HG03457 (cell line): ENCODE measurements around the gene NECTIN4.
A peak's percentile ranks its signal among the peaks of the same experiment; 100 is the strongest.
"Not testable (repeated sequence)": the region's sequence is repeated elsewhere in the genome, so short reads cannot be mapped to it uniquely, and the experiment has no call there.

ENCODE experiments used
- ATAC-seq: cut with Tn5 transposase; IDR thresholded peaks from one replicate; pipeline ENCODE4 v1.9.1; 2021; ENCODE audit warnings: moderate number of reproducible peaks; ENCODE audit not compliant: unreplicated experiment

Gene NECTIN4

DNA sequence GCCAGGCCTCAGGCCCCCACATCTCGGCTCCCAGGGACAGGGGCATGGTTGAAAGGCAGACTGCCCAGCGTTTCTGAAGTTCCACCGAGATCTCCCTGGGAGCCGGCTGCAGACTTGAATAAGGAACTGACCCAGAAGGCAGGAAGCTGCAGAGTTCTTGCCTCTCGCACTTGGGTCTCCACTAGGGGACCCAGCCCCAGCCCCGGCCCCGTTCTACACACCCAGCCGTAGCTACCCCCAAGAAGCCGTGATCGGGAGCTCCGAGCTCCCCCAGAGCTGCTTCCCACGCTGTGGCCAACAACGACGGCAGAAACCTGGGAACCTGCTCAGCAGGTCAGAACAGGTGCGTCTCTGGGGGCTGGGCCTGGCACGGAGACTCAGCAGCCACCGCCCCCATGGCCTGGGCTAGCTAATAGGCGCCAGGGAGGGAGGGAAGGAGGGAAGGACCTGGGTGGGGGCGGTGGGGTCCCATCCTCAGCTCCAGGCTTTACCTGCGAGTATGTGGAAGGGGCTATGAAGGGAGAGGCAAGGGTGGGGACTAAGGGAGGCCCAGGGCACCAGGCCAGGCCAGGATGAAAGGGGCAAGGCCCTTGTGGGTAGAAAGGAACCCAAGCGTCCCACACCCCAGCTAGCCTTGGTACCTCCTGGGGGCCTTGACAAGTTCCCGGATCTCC is at the start of gene NECTIN4:
Gene NECTIN4 (minus strand): TSS at position 308 of the 674 bp plus-strand sequence. CDS start 262 bp downstream, at position 46.
- no peak for ATAC-seq

DNA sequence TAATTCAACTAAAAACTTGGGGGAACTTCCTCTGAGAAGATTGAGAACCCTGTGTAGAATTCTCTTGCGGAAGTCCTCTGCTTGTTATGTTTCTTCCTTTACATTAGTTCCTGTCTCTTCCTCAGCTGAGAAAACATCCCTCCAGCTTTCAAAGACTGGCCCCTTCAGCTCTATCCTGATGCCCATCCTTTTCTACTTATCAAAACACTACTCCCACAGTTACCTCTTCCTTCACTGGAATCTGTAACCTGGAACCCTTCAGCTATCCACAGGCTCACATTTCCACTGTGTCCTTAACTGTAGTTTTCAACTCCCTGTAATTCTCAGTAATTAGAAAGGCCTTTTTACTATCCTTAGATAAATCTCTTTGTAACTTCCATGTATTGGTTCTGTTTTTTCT is 49.1 kb upstream of the NECTIN4 start:
- no peak for ATAC-seq

DNA sequence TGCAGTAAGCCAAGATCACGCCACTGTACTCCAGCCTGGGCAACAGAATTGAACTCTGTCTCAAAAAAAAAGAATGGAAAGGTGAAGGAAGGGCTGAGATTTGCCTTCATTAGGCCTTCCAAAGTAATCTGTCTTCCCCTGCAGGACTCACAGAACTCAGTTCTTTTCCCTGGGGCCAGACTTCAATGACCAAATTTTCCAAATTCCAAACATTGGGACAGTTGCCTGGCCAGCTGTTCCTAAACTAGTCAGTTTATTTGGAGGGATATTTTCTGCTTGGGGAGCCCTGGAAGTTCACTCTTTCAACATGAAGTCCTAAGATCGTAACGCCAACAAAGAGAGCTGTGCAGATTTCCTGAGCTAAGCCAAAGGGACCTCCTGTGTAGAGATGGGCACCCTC is 48.5 kb upstream of the NECTIN4 start:
- ATAC-seq, result no peak

DNA sequence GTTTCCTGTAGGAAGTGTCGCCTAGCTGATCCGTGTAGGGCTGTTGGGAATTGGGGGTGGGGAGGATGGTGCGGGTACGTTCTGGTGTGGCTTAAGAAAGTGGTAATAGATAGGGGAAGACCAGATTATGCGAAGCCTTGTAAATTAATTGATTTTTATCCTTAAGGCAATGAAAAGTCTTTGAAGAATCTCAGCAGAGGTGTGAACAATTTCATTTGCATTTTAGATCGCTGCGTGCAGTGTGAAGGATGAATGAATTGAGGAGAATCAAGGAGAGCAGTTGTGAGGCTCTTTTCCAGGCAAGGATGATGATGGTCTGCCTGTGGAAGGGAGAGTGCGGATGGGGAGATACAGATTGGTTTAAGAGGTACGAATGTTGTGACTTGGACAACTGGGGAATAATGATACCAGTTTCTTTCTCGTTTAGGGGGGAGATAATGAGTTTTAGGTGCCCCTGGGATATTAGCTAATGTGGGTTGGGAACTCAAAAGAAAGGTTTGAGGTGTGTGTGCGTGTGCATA is 43.9 kb upstream of the NECTIN4 start:
- ATAC-seq, result no peak

DNA sequence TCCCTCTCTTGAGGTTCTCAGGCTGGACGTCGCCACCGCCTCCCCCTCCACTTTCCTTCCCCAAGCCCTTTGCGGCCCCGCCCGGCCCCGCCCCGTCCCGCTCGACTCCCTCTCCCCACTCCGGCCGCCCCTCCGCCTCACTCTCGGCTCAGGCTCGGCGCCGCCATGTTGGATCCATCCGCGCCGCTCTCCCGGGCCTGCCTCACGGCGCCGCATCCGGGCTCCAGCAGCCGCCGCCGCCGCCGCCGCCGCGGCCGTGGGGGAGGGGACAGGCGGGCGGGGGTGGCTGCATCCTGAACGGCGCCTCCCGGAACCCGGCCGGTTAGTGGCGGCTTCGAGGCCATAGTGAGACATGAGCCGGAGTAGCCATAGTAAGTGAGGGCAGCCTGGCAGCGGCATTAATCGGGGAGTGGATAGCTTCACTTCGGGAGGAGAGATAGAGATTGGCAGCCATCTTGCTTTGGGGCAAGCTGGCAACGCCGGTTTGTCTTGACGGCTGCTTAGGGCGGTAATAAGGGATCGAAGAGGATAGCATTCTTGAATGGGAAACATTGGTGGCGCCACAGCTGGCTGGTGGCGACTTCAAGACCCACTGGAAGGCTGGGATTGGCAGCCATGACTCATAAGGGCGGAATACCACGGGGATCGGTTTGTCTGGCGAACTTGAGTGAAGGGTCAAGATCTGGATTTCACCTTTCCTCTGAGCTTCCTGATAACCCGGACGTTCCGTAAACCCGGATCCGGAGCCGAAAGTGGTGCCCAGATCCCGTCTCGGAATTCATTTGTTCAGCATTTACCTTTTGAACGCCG is 43.3 kb upstream of the NECTIN4 start, which contains the start of gene DEDD:
Gene DEDD (minus strand): TSS at position 258 of the 810 bp plus-strand sequence. CDS start 8,205 bp downstream, outside the sequence.
- ATAC-seq, result peak; percentile 83

DNA sequence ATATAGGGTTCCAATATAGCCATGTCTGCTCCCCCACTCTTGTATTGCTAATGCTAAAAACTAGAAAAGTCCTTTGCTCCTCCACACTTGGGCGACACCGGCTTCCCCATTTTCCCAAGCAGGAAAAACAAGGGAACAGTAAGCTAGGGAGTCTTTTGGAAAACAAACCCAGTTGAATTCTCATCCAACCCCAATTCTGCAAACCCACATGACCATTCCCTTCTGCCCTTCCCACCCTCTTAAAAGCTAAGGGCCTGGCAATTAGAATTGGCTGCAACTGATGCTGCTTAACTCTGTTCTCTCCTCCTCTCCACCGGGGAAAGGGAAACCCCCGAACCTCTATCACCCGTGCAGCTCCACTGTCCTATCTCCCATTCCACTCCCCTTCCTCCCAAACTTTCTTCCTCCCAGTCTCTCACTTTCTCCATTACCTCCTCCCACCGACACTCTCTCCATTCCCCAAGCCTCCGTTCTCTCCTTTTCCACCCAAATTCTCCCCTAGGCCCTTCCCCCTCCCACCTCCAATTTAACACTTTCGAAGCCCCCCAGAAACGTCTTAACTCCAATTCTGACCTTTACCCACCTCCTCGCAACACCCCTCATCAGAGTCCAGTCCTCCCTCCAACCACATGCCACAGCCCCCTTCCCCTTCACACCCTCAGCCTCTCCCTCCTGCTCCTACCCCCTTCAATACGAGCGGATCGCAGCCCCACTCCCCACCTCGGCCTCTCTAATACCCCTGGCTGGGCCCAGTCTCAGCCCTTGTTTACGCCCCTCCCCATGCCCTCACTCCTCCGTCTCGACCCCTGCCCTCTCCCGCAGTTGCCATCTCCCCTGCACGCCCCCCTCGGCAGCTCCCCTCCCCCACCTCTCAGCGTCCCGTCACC is 42.4 kb upstream of the NECTIN4 start:
- ATAC-seq, result no peak

DNA sequence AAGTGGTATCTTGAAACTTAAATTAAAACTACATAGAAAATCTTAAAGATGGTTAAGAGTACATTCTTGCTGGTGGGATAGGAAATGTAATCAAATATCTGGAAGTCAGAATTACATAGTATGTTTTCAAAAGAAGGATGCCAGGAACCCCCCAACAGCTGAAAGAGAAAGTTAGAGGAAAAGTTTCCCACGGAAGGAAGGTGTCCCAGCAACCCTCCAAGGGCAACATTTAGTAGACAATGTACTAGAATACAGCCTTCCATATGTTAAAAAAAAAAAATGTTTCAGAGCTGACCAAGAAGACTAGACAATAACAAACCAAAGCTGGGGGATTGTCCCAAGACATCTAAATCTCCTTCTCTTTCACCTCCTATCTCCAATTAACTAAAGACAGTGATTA is 40.9 kb upstream of the NECTIN4 start:
- no peak for ATAC-seq

DNA sequence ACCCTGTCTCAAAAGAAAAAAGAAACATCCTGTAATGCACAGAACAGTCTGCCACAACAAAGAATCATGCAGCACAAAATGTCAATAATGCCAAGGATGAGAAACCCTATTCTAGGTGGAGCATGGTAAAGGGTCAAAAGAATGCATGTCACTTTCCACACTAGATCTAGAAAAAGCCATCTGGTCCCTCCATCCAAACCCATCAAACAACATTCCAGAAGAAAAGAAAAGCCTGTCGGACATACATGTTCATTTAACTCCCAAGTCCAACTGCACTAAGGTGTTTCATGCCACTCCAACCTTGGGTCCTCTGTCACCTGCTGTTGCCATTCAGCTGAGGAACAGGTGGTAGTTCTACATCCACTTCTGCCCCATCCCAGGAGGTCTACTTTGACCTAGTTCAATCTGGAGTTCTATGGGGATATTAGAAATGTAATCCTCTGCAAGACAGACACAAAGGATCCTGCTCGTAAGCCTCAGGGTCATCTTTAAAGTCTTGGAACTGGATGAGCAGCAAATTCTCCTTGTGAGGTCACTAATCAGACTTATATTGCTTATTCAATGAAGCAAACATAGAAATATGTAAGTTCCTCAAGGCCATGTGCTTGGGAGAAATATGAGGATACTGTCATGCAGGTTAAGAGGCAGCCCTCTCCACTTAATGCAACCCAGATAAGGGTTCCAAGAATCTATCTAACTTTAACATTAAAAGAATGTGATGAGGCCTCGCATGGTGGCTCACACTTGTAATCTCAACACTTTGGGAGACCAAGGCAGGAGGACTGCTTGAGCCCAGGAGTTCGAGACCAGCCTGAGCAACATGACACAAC is 39.4 kb upstream of the NECTIN4 start:
- ATAC-seq, result no peak

DNA sequence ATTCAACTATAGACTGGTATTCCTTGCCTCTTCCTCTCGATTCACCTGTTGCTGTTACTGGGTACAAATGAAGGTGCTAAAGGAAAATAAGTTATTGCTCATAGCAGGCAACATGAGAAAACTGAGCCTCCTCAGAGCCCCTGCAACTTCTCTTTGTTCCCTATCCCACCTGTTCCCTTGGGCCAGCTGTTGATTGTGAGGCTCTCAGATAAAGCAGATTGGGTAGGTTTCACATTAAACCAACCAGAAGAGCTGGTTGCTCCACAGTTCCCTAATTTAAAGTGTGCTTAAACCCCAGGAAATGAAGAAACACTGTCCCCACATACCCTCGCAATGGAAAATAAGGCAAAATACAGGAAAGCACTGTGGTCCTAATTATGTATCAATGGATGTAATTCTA is 38.3 kb upstream of the NECTIN4 start:
- no peak for ATAC-seq

DNA sequence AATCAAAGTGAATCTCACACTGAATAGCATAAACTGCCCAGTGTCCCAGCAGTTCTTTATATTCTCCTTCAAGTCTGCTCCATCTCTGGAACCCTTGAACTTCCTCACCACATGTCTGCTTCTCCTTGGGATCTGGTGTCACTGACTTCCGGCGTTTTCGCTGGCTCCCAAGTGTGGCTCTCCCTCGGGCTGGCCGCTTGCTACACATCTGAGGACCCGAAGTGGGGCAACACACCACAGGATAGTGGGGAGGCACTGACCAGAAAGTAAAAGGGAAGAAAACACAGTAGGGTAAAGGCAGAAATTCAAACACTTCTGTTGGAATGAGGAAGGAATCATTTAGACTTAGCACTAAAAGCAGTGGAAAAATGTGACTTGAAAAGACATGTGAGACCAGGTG is 33.6 kb upstream of the NECTIN4 start:
- ATAC-seq, result no peak

DNA sequence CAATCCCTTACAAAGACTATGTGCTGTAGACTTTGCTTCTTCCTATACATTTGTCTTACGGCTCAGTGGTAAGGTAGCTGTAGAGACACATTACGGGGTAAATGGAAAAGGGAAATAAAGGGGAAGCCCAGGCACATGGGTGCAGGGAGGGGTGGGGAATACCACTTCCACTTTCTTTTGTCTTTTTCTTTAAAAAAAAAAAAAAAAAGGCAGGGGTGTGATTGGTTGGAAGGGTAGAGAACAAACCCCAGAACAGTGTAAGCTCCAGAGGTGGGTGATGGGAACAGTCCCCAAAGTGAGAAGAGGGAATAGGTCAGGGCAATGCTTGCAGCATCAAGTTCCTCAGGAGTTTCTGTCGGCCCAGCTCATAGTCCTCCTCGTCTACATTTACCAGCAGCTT is 32.5 kb upstream of the NECTIN4 start:
- no peak for ATAC-seq

DNA sequence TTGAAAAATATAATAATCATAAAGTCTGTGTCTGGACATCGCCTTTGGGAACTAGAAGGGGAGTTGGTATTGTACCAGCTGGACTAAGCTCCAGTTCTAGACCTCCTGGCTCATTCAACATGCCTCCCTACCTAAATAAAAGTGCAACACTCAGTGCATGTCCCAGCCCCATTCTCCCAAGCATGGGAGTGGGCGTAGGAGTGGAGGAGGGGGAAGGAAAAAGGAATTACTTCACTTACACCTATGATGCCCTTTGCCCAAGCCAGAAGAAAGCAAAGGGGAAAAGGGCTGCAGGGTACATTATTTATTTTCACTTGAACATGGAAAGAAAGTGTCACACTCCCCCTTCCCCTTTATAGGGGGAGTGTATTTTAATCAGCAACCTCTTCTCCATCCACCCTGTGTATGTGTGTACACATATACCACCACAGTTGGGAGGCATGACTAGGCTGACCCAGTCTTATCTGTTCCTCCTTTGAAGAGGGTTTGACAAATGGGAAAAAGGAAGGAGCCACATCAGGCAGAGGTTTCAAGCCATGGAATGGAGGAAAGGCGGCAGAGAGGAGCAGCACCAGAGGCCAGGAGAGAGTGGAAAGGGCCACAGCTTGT is 31.8 kb upstream of the NECTIN4 start:
- no peak for ATAC-seq

DNA sequence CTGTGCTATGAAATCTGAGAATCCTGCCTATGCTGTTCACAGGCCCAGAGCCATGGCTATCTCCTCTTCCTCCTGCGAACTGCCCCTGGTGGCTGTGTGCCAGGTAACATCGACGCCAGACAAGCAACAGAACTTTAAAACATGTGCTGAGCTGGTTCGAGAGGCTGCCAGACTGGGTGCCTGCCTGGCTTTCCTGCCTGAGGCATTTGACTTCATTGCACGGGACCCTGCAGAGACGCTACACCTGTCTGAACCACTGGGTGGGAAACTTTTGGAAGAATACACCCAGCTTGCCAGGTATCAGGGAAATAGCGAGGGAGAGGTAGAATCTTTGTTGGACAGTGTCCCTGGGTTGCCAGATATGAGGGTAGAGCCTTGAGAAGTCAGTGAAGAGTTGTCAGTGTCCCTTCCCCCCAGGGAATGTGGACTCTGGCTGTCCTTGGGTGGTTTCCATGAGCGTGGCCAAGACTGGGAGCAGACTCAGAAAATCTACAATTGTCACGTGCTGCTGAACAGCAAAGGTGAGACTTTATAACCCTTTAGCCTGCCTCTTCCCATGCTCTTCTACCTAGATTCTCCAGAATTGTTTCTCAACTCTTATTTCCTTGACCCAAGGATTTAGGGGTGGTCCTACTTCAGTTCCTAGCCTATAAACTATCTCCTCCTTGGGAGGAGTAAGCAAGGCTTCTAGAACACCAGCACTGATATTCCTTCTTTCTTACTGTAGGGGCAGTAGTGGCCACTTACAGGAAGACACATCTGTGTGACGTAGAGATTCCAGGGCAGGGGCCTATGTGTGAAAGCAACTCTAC is 29.9 kb upstream of the NECTIN4 start:
- no peak for ATAC-seq

DNA sequence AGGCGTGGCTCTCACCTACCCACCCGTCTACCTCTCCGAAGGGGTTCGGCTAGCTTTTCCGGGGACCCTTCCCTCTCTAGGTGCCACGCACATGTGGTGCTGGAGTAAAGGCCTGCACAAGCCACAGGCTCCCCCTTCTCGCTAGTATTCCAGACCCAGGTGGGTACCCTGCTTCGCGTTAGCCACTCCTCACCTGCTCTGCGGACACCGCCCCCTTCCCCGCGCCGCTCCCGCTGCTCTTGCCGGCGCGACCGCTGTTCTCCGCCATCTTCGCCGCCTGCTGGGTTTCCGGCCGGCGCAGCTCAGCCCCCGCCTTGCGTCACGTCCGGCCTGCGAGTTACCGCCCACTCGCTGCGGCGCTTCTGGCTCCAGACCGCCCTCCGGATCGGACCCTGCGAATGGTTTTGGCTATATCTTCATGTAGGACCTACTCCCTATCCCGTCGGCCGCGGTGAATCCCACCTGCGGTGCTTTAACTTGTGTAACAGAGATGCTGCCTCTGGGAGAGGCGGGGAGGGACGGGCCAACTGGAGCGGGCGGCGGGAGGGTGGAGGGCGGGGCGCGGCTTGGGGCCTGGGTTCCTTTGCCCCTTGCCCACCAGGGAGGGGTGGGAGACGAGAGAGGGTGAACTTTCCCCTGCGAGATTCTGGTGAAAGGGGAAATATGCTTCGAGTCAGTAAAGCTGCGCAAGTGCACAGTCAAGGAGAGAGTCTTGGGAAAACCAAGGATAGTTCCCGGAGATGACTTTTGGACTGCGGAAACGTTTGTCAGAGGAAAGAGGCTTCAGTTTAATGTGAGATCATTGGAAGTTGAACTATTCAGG is 28.6 kb upstream of the NECTIN4 start, which contains the start of the genes NIT1 and PFDN2:
Gene NIT1 (plus strand): TSS at position 347 of the 823 bp plus-strand sequence. CDS start 72 bp downstream, at position 419.
Gene PFDN2 (minus strand): TSS at position 279 of the 823 bp plus-strand sequence. CDS start 11 bp downstream, at position 268.
- peak; percentile 56 for ATAC-seq

DNA sequence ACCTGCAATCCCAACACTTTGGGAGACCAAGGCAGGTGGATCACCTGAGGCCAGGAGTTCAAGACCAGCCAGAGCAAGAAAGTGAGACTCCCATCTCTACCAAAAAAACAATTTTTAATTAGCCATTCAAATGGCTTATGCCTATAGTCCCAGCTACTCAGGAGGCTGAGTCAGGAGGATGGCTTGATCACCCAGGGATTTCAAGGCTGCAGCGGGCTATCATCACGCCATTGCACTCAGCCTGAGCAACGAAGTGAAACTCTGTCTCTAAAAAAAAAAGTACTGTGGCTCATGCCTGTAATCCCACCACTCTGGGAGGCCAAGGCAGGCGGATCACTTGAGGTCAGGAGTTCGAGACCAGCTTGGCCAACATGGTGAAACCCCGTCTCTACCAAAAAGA is 26.6 kb upstream of the NECTIN4 start:
- not testable (repeated sequence) for ATAC-seq

DNA sequence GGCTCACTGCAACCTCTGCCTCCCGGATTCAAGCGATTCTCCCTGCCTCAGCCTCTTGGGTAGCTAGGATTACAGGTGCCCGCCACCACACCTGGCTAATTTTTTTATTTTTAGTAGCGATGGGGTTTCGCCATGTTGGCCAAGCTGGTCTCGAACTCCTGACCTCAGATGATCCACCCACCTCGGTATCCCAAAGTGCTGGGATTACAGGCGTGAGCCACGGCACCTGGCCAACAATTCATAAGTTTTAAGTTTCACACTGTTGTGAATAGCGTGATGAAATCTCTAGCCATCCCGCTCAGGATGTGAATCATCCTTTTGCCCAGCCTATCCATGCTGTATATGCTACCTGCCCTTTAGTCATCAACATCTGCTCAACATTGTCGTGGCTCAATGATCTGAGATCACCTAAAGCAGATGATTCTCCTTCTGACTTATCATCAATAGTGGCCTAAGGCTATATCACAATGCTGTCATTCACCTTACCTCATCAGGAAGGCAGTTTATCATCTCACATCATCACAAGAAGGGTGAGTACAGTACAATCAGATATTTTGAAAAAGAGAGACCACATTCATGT is 25.9 kb upstream of the NECTIN4 start:
- no peak for ATAC-seq

DNA sequence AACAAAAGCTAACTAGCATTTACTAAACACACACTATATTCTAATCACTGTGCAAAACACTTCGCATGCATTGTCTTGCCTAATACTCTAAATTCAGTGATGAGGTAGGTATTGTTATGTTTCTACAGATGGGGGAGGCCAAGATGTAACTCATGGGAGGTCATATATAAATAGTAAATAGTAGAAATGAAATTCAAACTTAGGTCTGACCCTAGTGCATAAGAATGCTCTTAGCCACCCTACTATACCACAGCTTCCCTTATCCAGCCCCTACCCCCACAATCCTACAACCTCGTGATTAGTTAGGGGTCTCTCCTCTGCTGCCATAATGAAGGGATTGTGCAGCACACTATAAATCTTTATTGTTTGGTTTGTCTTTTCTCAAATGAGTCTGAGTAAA is 25.2 kb upstream of the NECTIN4 start:
- no peak for ATAC-seq
